GM18867 (cell line): ENCODE data around the gene TIAM2.
"Not testable (repeated sequence)": the region's sequence is repeated elsewhere in the genome, so short reads cannot be mapped to it uniquely, and the experiment has no call there.

Source experiments
- ATAC-seq: cut with Tn5 transposase; IDR thresholded peaks from one replicate; pipeline ENCODE4 v1.9.1; 2021; ENCODE audit warnings: mild to moderate bottlenecking, moderate library complexity; ENCODE audit not compliant: unreplicated experiment

Gene TIAM2

DNA sequence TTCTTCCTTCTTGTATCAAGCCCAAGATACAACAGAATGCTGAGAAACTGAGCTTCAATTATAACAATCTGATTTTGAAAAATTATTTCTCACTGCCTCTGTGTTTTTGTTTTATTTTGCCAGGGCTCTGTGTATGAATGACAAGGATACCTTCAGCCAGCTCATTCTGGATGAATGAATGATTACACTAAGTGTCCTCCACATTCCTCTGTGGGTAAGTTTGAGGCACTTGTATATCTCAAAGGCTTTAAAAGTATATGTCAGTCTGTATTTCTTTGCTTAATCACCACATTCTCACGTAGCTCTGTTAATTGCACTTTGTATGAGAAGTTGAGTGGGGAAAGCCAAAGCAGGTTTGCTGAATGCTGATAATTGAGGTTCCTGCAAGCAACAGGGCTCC, 95.1 kb downstream of the TIAM2 start:
- no peak for ATAC-seq

- no peak for ATAC-seq
These were observed 96.6 kb downstream of the TIAM2 start for GRCh38 chr6:155091756-155092155.

- ATAC-seq: peak; percentile 40
These were observed 98.3 kb downstream of the TIAM2 start for GRCh38 chr6:155093430-155093829.

GRCh38 chr6:155100087-155100486, 105.0 kb downstream of the TIAM2 start:
- no peak for ATAC-seq

- ATAC-seq: no peak
These were observed 105.5 kb downstream of the TIAM2 start for GRCh38 chr6:155100591-155100990.

GRCh38 chr6:155103083-155103645, 108.0 kb downstream of the TIAM2 start:
- ATAC-seq: not testable (repeated sequence)

- ATAC-seq: peak; percentile 38
These were observed 108.8 kb downstream of the TIAM2 start for GRCh38 chr6:155103816-155104366.

- ATAC-seq: no peak
These were observed 111.5 kb downstream of the TIAM2 start for GRCh38 chr6:155106456-155107115.

DNA sequence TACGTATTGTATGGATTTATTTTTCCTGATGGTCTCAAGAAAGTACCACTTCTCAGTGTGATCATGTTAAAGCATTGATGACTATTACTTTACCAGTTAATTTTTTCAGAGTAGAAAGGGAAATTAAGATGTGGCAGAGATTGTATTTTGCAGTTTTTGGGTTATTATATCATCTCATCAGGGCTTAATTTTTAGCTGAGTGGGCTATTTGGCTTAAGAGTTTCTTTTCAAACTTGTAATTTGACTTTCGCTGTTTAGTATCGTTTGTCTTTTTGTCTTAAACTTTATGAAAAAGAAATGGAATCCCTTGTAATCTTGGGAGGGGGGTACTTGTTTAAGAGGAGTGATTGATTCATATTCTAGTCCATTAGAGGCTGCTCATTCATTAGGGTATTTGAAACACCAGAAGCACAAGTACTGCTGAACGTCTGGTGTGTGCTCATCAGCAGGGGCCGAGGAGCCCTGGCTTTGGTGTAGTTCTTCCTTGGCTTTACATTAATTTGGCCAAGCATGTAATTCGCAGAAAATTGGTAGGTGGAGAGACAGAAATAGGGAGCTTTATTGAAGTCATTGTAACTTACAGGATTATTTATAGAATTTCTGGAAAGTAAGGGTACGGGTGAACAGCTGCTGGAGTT, 112.4 kb downstream of the TIAM2 start:
- no peak for ATAC-seq

DNA sequence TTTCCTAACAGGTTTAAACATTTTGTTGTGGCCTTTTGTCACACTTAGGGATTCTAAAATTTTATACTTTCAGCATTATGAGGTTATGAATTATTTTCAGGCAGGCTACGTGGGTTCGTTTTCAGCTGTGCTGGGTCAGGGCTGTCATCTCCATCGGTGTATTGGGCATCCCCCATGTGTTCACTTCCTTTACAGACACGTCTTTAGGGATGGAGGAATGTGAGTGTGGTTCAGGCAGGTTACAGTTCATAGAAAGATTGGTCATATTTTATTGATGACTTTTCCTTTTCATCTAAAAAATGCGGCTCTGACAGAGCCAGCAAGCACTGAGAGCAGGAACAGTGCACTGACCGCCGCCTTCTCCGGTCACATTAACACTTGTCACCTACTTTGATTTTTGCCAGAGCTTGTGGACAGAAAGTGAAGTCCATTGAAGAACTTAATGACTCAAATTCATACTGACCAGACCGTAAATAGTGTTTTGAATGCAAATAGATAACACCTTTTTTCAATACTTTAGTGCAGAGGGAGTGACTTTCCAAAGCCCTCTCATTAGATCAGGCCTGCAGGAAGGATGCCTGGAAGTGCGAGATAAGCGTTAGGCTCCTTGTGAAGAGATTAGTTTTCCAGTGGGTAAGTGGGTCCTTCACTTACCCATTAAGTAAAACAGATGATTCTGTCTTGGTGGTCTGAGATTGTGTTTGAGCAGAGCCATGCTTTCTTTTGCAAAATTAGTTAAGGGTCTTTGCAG, 113.1 kb downstream of the TIAM2 start:
- no peak for ATAC-seq

DNA sequence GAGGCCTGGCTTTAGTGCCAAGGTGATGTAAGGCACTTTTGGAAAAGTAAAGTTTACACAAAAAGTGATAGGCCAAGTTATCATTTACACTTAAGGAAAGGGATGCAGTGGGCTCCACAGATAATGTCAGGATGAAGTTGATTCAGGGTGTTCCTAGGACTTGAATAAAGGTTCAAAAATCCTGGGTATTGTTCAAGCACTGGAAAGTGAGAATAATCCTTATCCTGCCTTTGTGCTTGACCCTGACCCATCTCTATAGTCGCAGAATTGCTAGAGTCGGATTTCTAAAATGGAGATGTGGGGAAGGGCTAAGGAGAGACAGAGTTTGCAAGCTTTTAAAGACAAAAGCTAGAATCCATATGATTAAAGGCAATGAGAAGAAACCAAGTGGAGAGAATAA, 115.6 kb downstream of the TIAM2 start:
- no peak for ATAC-seq

GRCh38 chr6:155112757-155113156, 117.6 kb downstream of the TIAM2 start:
- ATAC-seq: no peak

GRCh38 chr6:155115893-155116570, 120.9 kb downstream of the TIAM2 start:
- no peak for ATAC-seq

DNA sequence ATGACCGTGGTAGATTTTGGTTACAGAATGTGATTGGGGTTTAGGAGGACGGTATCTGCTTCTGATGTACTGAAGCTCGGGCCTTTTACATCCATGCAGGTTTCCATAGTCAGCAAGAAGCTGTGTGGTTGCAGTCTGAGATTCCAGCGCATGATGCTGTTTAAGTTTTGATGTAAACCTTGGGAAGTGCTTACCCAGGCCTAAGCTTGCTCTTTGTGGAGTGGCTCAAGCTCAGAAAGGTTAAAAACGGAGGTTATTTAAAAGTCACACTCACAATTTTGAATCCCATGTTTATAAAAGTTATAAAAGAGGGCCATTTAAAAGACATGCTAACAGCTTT, 121.4 kb downstream of the TIAM2 start:
- no peak for ATAC-seq

- ATAC-seq: no peak
These were observed 122.1 kb downstream of the TIAM2 start for GRCh38 chr6:155117256-155117655.

DNA sequence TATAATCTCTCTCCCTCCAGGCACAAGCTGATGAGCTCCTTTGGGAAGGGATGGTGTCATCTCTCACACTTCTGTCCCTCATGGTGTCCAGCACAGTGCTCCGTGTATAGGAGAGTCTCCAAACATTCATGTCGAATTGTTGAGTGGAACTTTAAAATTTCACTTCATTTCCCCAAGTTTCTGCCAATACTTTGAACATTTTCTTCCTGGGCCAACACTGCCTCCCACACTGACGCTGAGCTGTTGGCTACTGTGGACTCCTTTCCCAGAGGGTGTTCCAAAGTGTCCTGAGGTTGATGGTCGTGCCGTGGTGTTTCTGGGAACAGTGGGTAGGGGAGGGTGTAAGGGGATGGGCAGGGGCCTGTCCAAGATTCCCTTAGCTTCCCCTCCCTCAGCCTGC, 122.7 kb downstream of the TIAM2 start:
- ATAC-seq: no peak

GRCh38 chr6:155119201-155119600, 124.1 kb downstream of the TIAM2 start:
- not testable (repeated sequence) for ATAC-seq

- no peak for ATAC-seq
These were observed 124.9 kb downstream of the TIAM2 start for GRCh38 chr6:155120034-155120433.

- ATAC-seq: no peak
These were observed 126.2 kb downstream of the TIAM2 start for GRCh38 chr6:155121294-155121693.

DNA sequence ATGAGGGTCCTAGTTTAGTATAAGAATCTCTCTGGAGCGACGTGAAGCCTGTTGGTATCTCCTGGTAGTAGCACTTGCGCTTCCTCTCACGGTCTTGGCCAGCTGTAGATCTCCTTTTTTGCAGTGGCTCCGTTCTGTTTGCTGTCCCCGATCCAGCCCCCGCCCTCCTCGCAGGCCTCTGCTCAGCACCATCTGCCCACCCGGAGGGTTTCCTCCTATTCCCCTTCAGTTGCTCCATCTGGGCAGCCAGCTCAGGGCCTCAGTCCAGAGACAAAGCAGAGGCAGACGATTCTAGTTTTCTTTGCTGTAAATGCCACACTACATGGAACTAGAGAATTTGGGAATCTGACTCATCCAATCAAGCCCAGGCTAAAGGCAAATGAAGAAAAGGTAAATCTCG, 126.6 kb downstream of the TIAM2 start:
- ATAC-seq: no peak
